ENCODE measurements around the gene TEX101. TPM values are rescaled to one million over a fixed set of nuclear protein-coding genes. Genes with fewer than 3 reads are reported as not detected.

TEX101 gene
- total RNA-seq, 2 experiments from 2014 or later = not detected

Other genes with a start within 250 kb of the TEX101 start
- gene PSG5, start 228.4 kb upstream of the TEX101 start, total RNA-seq = not detected
- gene PSG4, start 209.3 kb upstream of the TEX101 start, total RNA-seq = not detected
- gene PSG9, start 145.4 kb upstream of the TEX101 start, total RNA-seq = not detected
- gene CD177, start 61.2 kb upstream of the TEX101 start, total RNA-seq = not detected
- 1 to 10 TPM in 1 of 2 experiments, under 1 TPM in 1; 0.63 to 1.0 TPM for gene LYPD3, start 50.7 kb downstream of the TEX101 start, total RNA-seq
- gene PHLDB3, start 89.9 kb downstream of the TEX101 start, total RNA-seq = 10 to 100 TPM; 12.0 to 15.2 TPM
- 10 to 100 TPM; 90.7 to 91.1 TPM for gene ETHE1, start 112.3 kb downstream of the TEX101 start, total RNA-seq
- 1 to 10 TPM; 4.1 to 4.8 TPM for gene ZNF575, start 118.3 kb downstream of the TEX101 start, total RNA-seq
- gene XRCC1, start 160.6 kb downstream of the TEX101 start, total RNA-seq = 10 to 100 TPM; 42.5 to 46.1 TPM
- 1 to 10 TPM; 3.7 to 4.4 TPM for gene PINLYP, start 160.9 kb downstream of the TEX101 start, total RNA-seq
- gene IRGQ, start 181.2 kb downstream of the TEX101 start, total RNA-seq = 10 to 100 TPM; 15.3 to 16.5 TPM
- 10 to 100 TPM; 13.2 to 13.5 TPM for gene ZNF576, start 181.7 kb downstream of the TEX101 start, total RNA-seq
- gene SRRM5, start 197.2 kb downstream of the TEX101 start, total RNA-seq = under 1 TPM; 0.28 to 0.45 TPM
- 10 to 100 TPM; 19.7 to 20.6 TPM for gene ZNF428, start 204.7 kb downstream of the TEX101 start, total RNA-seq
- under 1 TPM; 0.43 to 0.60 TPM for gene CADM4, start 225.0 kb downstream of the TEX101 start, total RNA-seq

Measured in activated CD4-positive, alpha-beta memory T cell treated with anti-CD3 and anti-CD28 coated beads, Interleukin-2, amount 10 ng/mL, durations not matched to agents 7 days and 5 days (primary cell).